ENCODE data around the gene BLOC1S1.

Gene BLOC1S1

GRCh38 chr12:55760663-55761062 lies 44.8 kb downstream of the BLOC1S1 start:
- DNase-seq (ENCODE audit: low read depth): no peak

GRCh38 chr12:55762646-55763045 lies 46.8 kb downstream of the BLOC1S1 start:
- TF ChIP-seq, protein P1, sequence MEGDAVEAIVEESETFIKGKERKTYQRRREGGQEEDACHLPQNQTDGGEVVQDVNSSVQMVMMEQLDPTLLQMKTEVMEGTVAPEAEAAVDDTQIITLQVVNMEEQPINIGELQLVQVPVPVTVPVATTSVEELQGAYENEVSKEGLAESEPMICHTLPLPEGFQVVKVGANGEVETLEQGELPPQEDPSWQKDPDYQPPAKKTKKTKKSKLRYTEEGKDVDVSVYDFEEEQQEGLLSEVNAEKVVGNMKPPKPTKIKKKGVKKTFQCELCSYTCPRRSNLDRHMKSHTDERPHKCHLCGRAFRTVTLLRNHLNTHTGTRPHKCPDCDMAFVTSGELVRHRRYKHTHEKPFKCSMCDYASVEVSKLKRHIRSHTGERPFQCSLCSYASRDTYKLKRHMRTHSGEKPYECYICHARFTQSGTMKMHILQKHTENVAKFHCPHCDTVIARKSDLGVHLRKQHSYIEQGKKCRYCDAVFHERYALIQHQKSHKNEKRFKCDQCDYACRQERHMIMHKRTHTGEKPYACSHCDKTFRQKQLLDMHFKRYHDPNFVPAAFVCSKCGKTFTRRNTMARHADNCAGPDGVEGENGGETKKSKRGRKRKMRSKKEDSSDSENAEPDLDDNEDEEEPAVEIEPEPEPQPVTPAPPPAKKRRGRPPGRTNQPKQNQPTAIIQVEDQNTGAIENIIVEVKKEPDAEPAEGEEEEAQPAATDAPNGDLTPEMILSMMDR (conservative IDR thresholded peaks at IDR 0.05; ENCODE audit: low read depth, low read length): no peak
- no peak for DNase-seq (ENCODE audit: low read depth)

More at GRCh38 chr12:55760663-55761062, 44.8 kb downstream of the BLOC1S1 start:
- H3K4me3 ChIP-seq (ENCODE audit: low read depth, low read length): no peak overlapping the region
- TF ChIP-seq, protein P1 (conservative IDR thresholded peaks at IDR 0.05; ENCODE audit: low read depth, low read length): no peak

DNA sequence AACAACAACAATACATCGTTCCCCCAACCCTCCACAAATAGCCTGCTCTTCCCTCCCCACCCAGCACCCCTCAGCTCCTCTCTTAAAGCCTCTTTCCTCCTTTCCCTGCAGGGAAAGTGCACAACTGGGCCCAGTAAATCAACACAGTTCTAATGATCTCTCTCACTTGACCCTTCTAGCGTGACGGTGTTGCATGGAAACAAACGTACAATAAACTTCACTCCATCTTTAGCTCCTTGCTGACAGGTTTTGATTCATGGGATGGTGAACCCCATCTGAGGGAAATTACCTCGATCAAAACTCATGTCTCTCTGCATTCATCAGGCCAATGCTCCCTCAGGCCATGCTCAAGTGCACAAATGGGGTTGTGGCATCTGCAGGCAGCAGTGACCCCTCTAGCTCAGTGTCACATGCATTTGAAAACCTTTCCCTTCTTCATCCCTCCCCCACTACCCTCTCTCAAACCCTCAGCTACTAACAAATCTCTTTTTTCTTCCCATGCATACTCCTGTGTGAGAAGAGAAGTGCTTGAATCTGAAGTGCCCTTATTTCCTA lies 50.0 kb downstream of the BLOC1S1 start:
- DNase-seq (ENCODE audit: low read depth): no peak
- no peak overlapping the region for H3K4me3 ChIP-seq (ENCODE audit: low read depth, low read length)
- TF ChIP-seq, protein P1 (conservative IDR thresholded peaks at IDR 0.05; ENCODE audit: low read depth, low read length): no peak

More at GRCh38 chr12:55762646-55763045, 46.8 kb downstream of the BLOC1S1 start:
- H3K4me3 ChIP-seq (ENCODE audit: low read depth, low read length): no peak overlapping the region

GRCh38 chr12:55767156-55767555 lies 51.3 kb downstream of the BLOC1S1 start:
- TF ChIP-seq, protein P1 (conservative IDR thresholded peaks at IDR 0.05; ENCODE audit: low read depth, low read length): no peak
- H3K4me3 ChIP-seq (ENCODE audit: low read depth, low read length): no peak overlapping the region

More at GRCh38 chr12:55767156-55767555, 51.3 kb downstream of the BLOC1S1 start:
- DNase-seq (ENCODE audit: low read depth): no peak

Data from choroid plexus epithelial cell (primary cell).